HG02943 (cell line): ENCODE measurements around the gene ARRB2.
"Not testable (repeated sequence)": the region's sequence is repeated elsewhere in the genome, so short reads cannot be mapped to it uniquely, and the experiment has no call there.

ENCODE experiments used
- ATAC-seq: cut with Tn5 transposase; IDR thresholded peaks from one replicate; pipeline ENCODE4 v1.9.1; 2021; ENCODE audit warnings: mild to moderate bottlenecking, low read depth, moderate library complexity; ENCODE audit not compliant: unreplicated experiment

The ARRB2 gene

GRCh38 chr17:4709794-4710692 is at the start of gene ARRB2:
Gene ARRB2, plus strand, starts transcription at chr17:4710632. Its CDS starts 90 bp downstream, at chr17:4710722.
- peak; percentile 66 for ATAC-seq

GRCh38 chr17:4663711-4664110 is 46.7 kb upstream of the ARRB2 start:
- ATAC-seq, result no peak

- ATAC-seq, result no peak
Observed at GRCh38 chr17:4664230-4664629, 46.2 kb upstream of the ARRB2 start.

- no peak for ATAC-seq
Observed at GRCh38 chr17:4665027-4665426, 45.4 kb upstream of the ARRB2 start.

- no peak for ATAC-seq
Observed at GRCh38 chr17:4666296-4666695, 44.1 kb upstream of the ARRB2 start.

GRCh38 chr17:4667166-4667565 is 43.3 kb upstream of the ARRB2 start:
- no peak for ATAC-seq

- no peak for ATAC-seq
Observed at GRCh38 chr17:4672055-4672630, 38.3 kb upstream of the ARRB2 start.

- no peak for ATAC-seq
Observed at GRCh38 chr17:4672751-4673150, 37.7 kb upstream of the ARRB2 start.

- ATAC-seq, result no peak
Observed at GRCh38 chr17:4673169-4673568, 37.3 kb upstream of the ARRB2 start.

- ATAC-seq, result no peak
Observed at GRCh38 chr17:4673986-4674684, 36.3 kb upstream of the ARRB2 start.

GRCh38 chr17:4674685-4674998 is 35.8 kb upstream of the ARRB2 start:
- no peak for ATAC-seq

- ATAC-seq, result no peak
Observed at GRCh38 chr17:4675791-4676190, 34.6 kb upstream of the ARRB2 start.

- ATAC-seq, result no peak
Observed at GRCh38 chr17:4676791-4677190, 33.6 kb upstream of the ARRB2 start.

- no peak for ATAC-seq
Observed at GRCh38 chr17:4678448-4679026, 31.9 kb upstream of the ARRB2 start.

- no peak for ATAC-seq
Observed at GRCh38 chr17:4679658-4680057, 30.8 kb upstream of the ARRB2 start.

GRCh38 chr17:4683739-4684138 is 26.7 kb upstream of the ARRB2 start:
- ATAC-seq, result not testable (repeated sequence)

GRCh38 chr17:4689872-4690271 is 20.6 kb upstream of the ARRB2 start:
- not testable (repeated sequence) for ATAC-seq

GRCh38 chr17:4690745-4691144 is 19.7 kb upstream of the ARRB2 start:
- ATAC-seq, result no peak

- no peak for ATAC-seq
Observed at GRCh38 chr17:4691686-4692085, 18.7 kb upstream of the ARRB2 start.

- no peak for ATAC-seq
Observed at GRCh38 chr17:4693416-4693815, 17.0 kb upstream of the ARRB2 start.

- ATAC-seq, result no peak
Observed at GRCh38 chr17:4696437-4696805, 14.0 kb upstream of the ARRB2 start.
